ENCODE results near the gene LTBP1. TPM values are rescaled to one million over a fixed set of nuclear protein-coding genes. Genes with fewer than 3 reads are reported as not detected.

The LTBP1 gene
- total RNA-seq, 5 donors from 2014 or later (not counting 1 experiment from before 2014, with no cell fraction given): 0.16 to 0.76 (median 0.43) TPM

- Mint-ChIP-seq H3K27me3 (peaks cover 25 to 27% of the 10 kb centered on the region in 2 donors), H3K4me3 (no peak overlapping the region), H3K4me1 (no peaks in the 10 kb centered on the region), H3K27ac (no peak overlapping the region), H3K9me3 (no peaks in the 10 kb centered on the region), H3K36me3 (no peaks in the 10 kb centered on the region)
- ATAC-seq (replicated peaks in 1 of 4): no peak
- POLR2A ChIA-PET: no interaction called here
- H3K4me3 ChIP-seq (ENCODE audit: control insufficient read depth in 1 of 2, extremely low read depth in 1 of 2, low read length in 1 of 2): no peak overlapping the region
- WGBS (ENCODE audit: insufficient coverage): 73% methylated on average over 3 of the region's 4 CpGs
- DNase-seq: no peak
- no peaks in the 10 kb centered on the region for H3K9me3 ChIP-seq
- no peaks in the 10 kb centered on the region for H3K4me1 ChIP-seq (ENCODE audit: control insufficient read depth in 1 of 2, extremely low read depth in 1 of 2, insufficient read depth in 2 of 2, low read length in 2 of 2)
- H3K27ac ChIP-seq (ENCODE audit: low read length): no peak overlapping the region
- peaks cover 0 to 2% of the 10 kb centered on the region in 2 experiments for H3K27me3 ChIP-seq (replicated peaks in 1 of 2; ENCODE audit: control insufficient read depth in 2 of 2, extremely low read depth in 1 of 2, insufficient read depth in 2 of 2, low read length in 1 of 2)
- CTCF ChIA-PET: no interaction called here
- no peaks in the 10 kb centered on the region for H3K36me3 ChIP-seq (ENCODE audit: control insufficient read depth in 2 of 2, extremely low read depth in 1 of 2, insufficient read depth in 1 of 2, low read length in 1 of 2)
Observed at GRCh38 chr2:32986480-32986879, 39.7 kb downstream of the LTBP1 start.

- no peaks in the 10 kb centered on the region for H3K4me1 Mint-ChIP-seq
- no peaks in the 10 kb centered on the region for H3K36me3 Mint-ChIP-seq
- CTCF ChIA-PET: no interaction called here
- H3K36me3 ChIP-seq (ENCODE audit: control insufficient read depth in 2 of 2, extremely low read depth in 1 of 2, insufficient read depth in 1 of 2, low read length in 1 of 2): no peaks in the 10 kb centered on the region
- WGBS (ENCODE audit: insufficient coverage): no CpG with 5 or more reads among the region's 3 CpGs
- H3K4me1 ChIP-seq (ENCODE audit: control insufficient read depth in 1 of 2, extremely low read depth in 1 of 2, insufficient read depth in 2 of 2, low read length in 2 of 2): no peaks in the 10 kb centered on the region
- H3K27ac Mint-ChIP-seq: no peak overlapping the region
- no peak overlapping the region for H3K4me3 Mint-ChIP-seq
- no peak overlapping the region for H3K27ac ChIP-seq (ENCODE audit: low read length)
- peaks cover 17 to 29% of the 10 kb centered on the region in 2 donors for H3K27me3 Mint-ChIP-seq
- POLR2A ChIA-PET: no interaction called here
- no peaks in the 10 kb centered on the region for H3K9me3 Mint-ChIP-seq
- DNase-seq (no peak), ATAC-seq (replicated peaks in 1 of 4) (no peak)
- no peak overlapping the region for H3K4me3 ChIP-seq (ENCODE audit: control insufficient read depth in 1 of 2, extremely low read depth in 1 of 2, low read length in 1 of 2)
- peaks cover 0 to 6% of the 10 kb centered on the region in 2 experiments for H3K27me3 ChIP-seq (replicated peaks in 1 of 2; ENCODE audit: control insufficient read depth in 2 of 2, extremely low read depth in 1 of 2, insufficient read depth in 2 of 2, low read length in 1 of 2)
- no peaks in the 10 kb centered on the region for H3K9me3 ChIP-seq
Observed at GRCh38 chr2:32988525-32988924, 41.8 kb downstream of the LTBP1 start.

DNA sequence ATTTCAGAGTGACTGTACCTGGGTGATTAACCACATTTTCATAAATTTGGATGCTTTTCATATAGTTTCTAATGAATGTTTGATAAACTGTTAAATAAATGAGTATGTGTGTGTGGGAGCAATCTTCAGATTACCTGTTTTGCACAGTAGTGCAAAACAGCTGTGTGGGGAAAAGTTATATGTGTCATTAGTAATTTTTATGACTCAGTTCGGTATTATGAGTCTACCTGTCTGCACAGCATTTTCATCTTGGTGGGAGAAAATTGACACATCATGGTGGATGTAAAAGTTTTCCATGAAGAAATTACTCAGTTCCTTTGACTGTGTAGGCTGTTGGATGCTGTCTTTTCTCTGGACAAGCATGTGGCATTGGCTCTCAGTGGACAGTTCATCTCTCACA, 43.8 kb downstream of the LTBP1 start:
- peaks cover 0 to 6% of the 10 kb centered on the region in 2 experiments for H3K27me3 ChIP-seq (replicated peaks in 1 of 2; ENCODE audit: control insufficient read depth in 2 of 2, extremely low read depth in 1 of 2, insufficient read depth in 2 of 2, low read length in 1 of 2)
- no peak overlapping the region for H3K4me3 ChIP-seq (ENCODE audit: control insufficient read depth in 1 of 2, extremely low read depth in 1 of 2, low read length in 1 of 2)
- Mint-ChIP-seq H3K27ac (no peak overlapping the region), H3K27me3 (peaks cover 11 to 25% of the 10 kb centered on the region in 2 donors), H3K4me3 (no peak overlapping the region), H3K4me1 (no peaks in the 10 kb centered on the region), H3K36me3 (no peaks in the 10 kb centered on the region), H3K9me3 (peaks cover 0 to 4% (median 0%) of the 10 kb centered on the region in 3 donors)
- no peak for ATAC-seq (replicated peaks in 1 of 4)
- no CpG with 5 or more reads among the region's 1 CpG for WGBS (ENCODE audit: insufficient coverage)
- H3K9me3 ChIP-seq: no peaks in the 10 kb centered on the region
- DNase-seq: no peak
- no peaks in the 10 kb centered on the region for H3K4me1 ChIP-seq (ENCODE audit: control insufficient read depth in 1 of 2, extremely low read depth in 1 of 2, insufficient read depth in 2 of 2, low read length in 2 of 2)
- ChIA-PET POLR2A (no interaction called here), CTCF (no interaction called here)
- H3K36me3 ChIP-seq (ENCODE audit: control insufficient read depth in 2 of 2, extremely low read depth in 1 of 2, insufficient read depth in 1 of 2, low read length in 1 of 2): no peaks in the 10 kb centered on the region
- H3K27ac ChIP-seq (ENCODE audit: low read length): no peak overlapping the region

GRCh38 chr2:32991091-32991845, 44.5 kb downstream of the LTBP1 start:
- H3K4me3 Mint-ChIP-seq: no peak overlapping the region
- no peak overlapping the region for H3K4me3 ChIP-seq (ENCODE audit: control insufficient read depth in 1 of 2, extremely low read depth in 1 of 2, low read length in 1 of 2)
- ATAC-seq (replicated peaks in 1 of 4): no peak
- H3K27me3 Mint-ChIP-seq: peaks cover 9 to 25% of the 10 kb centered on the region in 2 donors
- no peaks in the 10 kb centered on the region for H3K36me3 Mint-ChIP-seq
- WGBS (ENCODE audit: insufficient coverage): 82% methylated on average over 2 of the region's 6 CpGs
- H3K36me3 ChIP-seq (ENCODE audit: control insufficient read depth in 2 of 2, extremely low read depth in 1 of 2, insufficient read depth in 1 of 2, low read length in 1 of 2): no peaks in the 10 kb centered on the region
- peaks cover 0 to 6% of the 10 kb centered on the region in 2 experiments for H3K27me3 ChIP-seq (replicated peaks in 1 of 2; ENCODE audit: control insufficient read depth in 2 of 2, extremely low read depth in 1 of 2, insufficient read depth in 2 of 2, low read length in 1 of 2)
- no peak for DNase-seq
- H3K9me3 ChIP-seq: no peaks in the 10 kb centered on the region
- H3K4me1 Mint-ChIP-seq: no peaks in the 10 kb centered on the region
- ChIA-PET POLR2A (no interaction called here), CTCF (no interaction called here)
- H3K4me1 ChIP-seq (ENCODE audit: control insufficient read depth in 1 of 2, extremely low read depth in 1 of 2, insufficient read depth in 2 of 2, low read length in 2 of 2): no peaks in the 10 kb centered on the region
- peaks cover 0 to 8% (median 5%) of the 10 kb centered on the region in 3 donors for H3K9me3 Mint-ChIP-seq
- H3K27ac Mint-ChIP-seq: no peak overlapping the region
- no peak overlapping the region for H3K27ac ChIP-seq (ENCODE audit: low read length)

- no peak overlapping the region for H3K27ac ChIP-seq (ENCODE audit: low read length)
- no peak overlapping the region for H3K4me3 Mint-ChIP-seq
- no peak overlapping the region for H3K27ac Mint-ChIP-seq
- ChIA-PET POLR2A (no interaction called here), CTCF (no interaction called here)
- no peaks in the 10 kb centered on the region for H3K4me1 Mint-ChIP-seq
- no peaks in the 10 kb centered on the region for H3K9me3 ChIP-seq
- no peaks in the 10 kb centered on the region for H3K36me3 Mint-ChIP-seq
- ATAC-seq (replicated peaks in 1 of 4) (no peak), DNase-seq (no peak)
- H3K4me1 ChIP-seq (ENCODE audit: control insufficient read depth in 1 of 2, extremely low read depth in 1 of 2, insufficient read depth in 2 of 2, low read length in 2 of 2): no peaks in the 10 kb centered on the region
- H3K27me3 ChIP-seq (replicated peaks in 1 of 2; ENCODE audit: control insufficient read depth in 2 of 2, extremely low read depth in 1 of 2, insufficient read depth in 2 of 2, low read length in 1 of 2): peaks cover 0 to 6% of the 10 kb centered on the region in 2 experiments
- H3K9me3 Mint-ChIP-seq: peaks cover 0 to 8% (median 5%) of the 10 kb centered on the region in 3 donors
- H3K4me3 ChIP-seq (ENCODE audit: control insufficient read depth in 1 of 2, extremely low read depth in 1 of 2, low read length in 1 of 2): no peak overlapping the region
- H3K27me3 Mint-ChIP-seq: peaks cover 9 to 16% of the 10 kb centered on the region in 2 donors
- H3K36me3 ChIP-seq (ENCODE audit: control insufficient read depth in 2 of 2, extremely low read depth in 1 of 2, insufficient read depth in 1 of 2, low read length in 1 of 2): no peaks in the 10 kb centered on the region
- 82% methylated on average over 7 of the region's 8 CpGs for WGBS (ENCODE audit: insufficient coverage)
Observed at GRCh38 chr2:32993005-32993539, 46.3 kb downstream of the LTBP1 start.

DNA sequence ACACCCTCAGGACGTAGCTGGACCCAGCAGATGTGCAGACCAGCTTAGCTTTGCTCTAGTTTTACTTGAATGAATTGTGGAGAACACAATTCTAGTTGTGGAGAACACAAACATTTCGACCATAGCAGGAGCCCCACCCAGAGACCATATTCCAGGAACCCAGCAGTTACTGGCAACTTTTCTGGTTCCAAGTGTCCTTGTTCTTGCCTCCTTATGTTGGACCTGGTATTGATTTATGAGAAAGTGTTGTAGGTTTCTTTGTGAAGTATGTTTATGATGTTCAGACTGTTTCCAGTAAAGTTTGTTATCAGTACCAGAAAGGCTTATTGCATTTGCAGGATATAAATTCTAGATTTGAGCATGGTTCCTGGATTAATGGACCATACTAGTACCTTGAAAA, 51.0 kb downstream of the LTBP1 start:
- Histone ChIP-seq H3K36me3 (ENCODE audit: control insufficient read depth in 2 of 2, extremely low read depth in 1 of 2, insufficient read depth in 1 of 2, low read length in 1 of 2) (no peaks in the 10 kb centered on the region), H3K9me3 (no peaks in the 10 kb centered on the region), H3K27me3 (replicated peaks in 1 of 2; ENCODE audit: control insufficient read depth in 2 of 2, extremely low read depth in 1 of 2, insufficient read depth in 2 of 2, low read length in 1 of 2) (peaks cover 0 to 5% of the 10 kb centered on the region in 2 experiments), H3K4me3 (ENCODE audit: control insufficient read depth in 1 of 2, extremely low read depth in 1 of 2, low read length in 1 of 2) (no peak overlapping the region), H3K4me1 (ENCODE audit: control insufficient read depth in 1 of 2, extremely low read depth in 1 of 2, insufficient read depth in 2 of 2, low read length in 2 of 2) (no peaks in the 10 kb centered on the region), H3K27ac (ENCODE audit: low read length) (no peak overlapping the region)
- 33% methylated on average over 1 of the region's 2 CpGs for WGBS (ENCODE audit: insufficient coverage)
- Mint-ChIP-seq H3K36me3 (no peaks in the 10 kb centered on the region), H3K9me3 (peaks cover 0 to 8% (median 5%) of the 10 kb centered on the region in 3 donors), H3K4me1 (no peaks in the 10 kb centered on the region), H3K27me3 (peaks cover under 1 to 6% of the 10 kb centered on the region in 2 donors), H3K4me3 (no peak overlapping the region), H3K27ac (no peak overlapping the region)
- ChIA-PET CTCF (no interaction called here), POLR2A (no interaction called here)
- ATAC-seq (replicated peaks in 1 of 4): no peak
- DNase-seq: no peak

Measured in T-cell (primary cell).